Lower lobe of right lung (tissue), 2 donors: ENCODE measurements around the gene NUBPL. TPM values are rescaled to one million over a fixed set of nuclear protein-coding genes. Genes with fewer than 3 reads are reported as not detected.

ENCODE experiments used
- ATAC-seq, 2 donors: fragments of 200-7000 bp; cut with Tn5 transposase; one replicate each; pipeline ENCODE4 v1.9.1; 2020 to 2022; ENCODE audit warnings: mild to moderate bottlenecking in 2 of 2, moderate library complexity in 2 of 2
- DNase-seq: peaks from one replicate; pipeline ENCODE4 v3.0.0-alpha.2; 2020
- H3K27ac ChIP-seq: fragments of 200-600 bp; one replicate; pipeline ENCODE4 v1.8.0; 2022
- H3K27me3 ChIP-seq: fragments of 200-600 bp; one replicate; pipeline ENCODE4 v1.8.0; 2022; ENCODE audit warnings: low read depth
- H3K36me3 ChIP-seq: fragments of 200-600 bp; one replicate; pipeline ENCODE4 v1.8.0; 2022; ENCODE audit warnings: mild to moderate bottlenecking
- H3K4me1 ChIP-seq: fragments of 200-600 bp; one replicate; pipeline ENCODE4 v1.8.0; 2022
- H3K4me3 ChIP-seq: fragments of 200-600 bp; one replicate; pipeline ENCODE4 v1.8.0; 2022; ENCODE audit warnings: mild to moderate bottlenecking
- H3K9me3 ChIP-seq: fragments of 200-600 bp; one replicate; pipeline ENCODE4 v1.8.0; 2022
- CTCF ChIP-seq: fragments of 200-600 bp; IDR thresholded peaks from one replicate; pipeline ENCODE4 v1.8.0; 2022; ENCODE audit warnings: antibody characterized with exemption, mild to moderate bottlenecking
- intact Hi-C: fragments of 100-400 bp; cut with DNase I; formaldehyde crosslinking; loops from one replicate; pipeline ENCODE4 v1.11.0; 2022
- total RNA-seq: library from RNA; stranded (reverse); fragmentation: NEBNext Ultra II Directional; extraction: Animal tissue kit (Norgen Biotek cat#: 25700); gene quantifications from one replicate; pipeline ENCODE4 v1.2.1, GENCODE V29; 2021
- donor health status: DM: no; HTN: yes; CAD: no; lungs with severe emphysema.

Gene NUBPL
- total RNA-seq, 1 donor from 2014 or later: 8.6 TPM

GRCh38 chr14:31717294-31718085, 156.3 kb downstream of the NUBPL start:
- Histone ChIP-seq H3K36me3 (no peaks in the 10 kb centered on the region), H3K27me3 (no peaks in the 10 kb centered on the region), H3K27ac (no peak overlapping the region), H3K4me1 (no peaks in the 10 kb centered on the region), H3K4me3 (no peak overlapping the region), H3K9me3 (no peaks in the 10 kb centered on the region)
- no peak for TF ChIP-seq CTCF
- DNase-seq (no peak), ATAC-seq (no peak)
- intact Hi-C loops: no loop called here

GRCh38 chr14:31718585-31718984, 157.4 kb downstream of the NUBPL start:
- no peak for DNase-seq
- no peaks in the 10 kb centered on the region for H3K4me1 ChIP-seq
- no peak overlapping the region for H3K4me3 ChIP-seq
- ATAC-seq: no peak
- no peaks in the 10 kb centered on the region for H3K27me3 ChIP-seq
- no peak for TF ChIP-seq CTCF
- intact Hi-C loops: no loop called here
- no peaks in the 10 kb centered on the region for H3K36me3 ChIP-seq
- no peaks in the 10 kb centered on the region for H3K9me3 ChIP-seq
- H3K27ac ChIP-seq: no peak overlapping the region

GRCh38 chr14:31718985-31719384, 157.8 kb downstream of the NUBPL start:
- H3K27ac ChIP-seq: no peak overlapping the region

GRCh38 chr14:31726337-31726736, 165.1 kb downstream of the NUBPL start:
- no peak for ATAC-seq
- TF ChIP-seq CTCF: no peak
- DNase-seq: no peak
- intact Hi-C loops: no loop called here
- Histone ChIP-seq H3K9me3 (peaks cover 8% of the 10 kb centered on the region), H3K4me3 (no peak overlapping the region), H3K36me3 (no peaks in the 10 kb centered on the region), H3K27ac (no peak overlapping the region), H3K4me1 (no peaks in the 10 kb centered on the region), H3K27me3 (no peaks in the 10 kb centered on the region)

More at GRCh38 chr14:31718985-31719384, 157.8 kb downstream of the NUBPL start:
- DNase-seq (no peak), ATAC-seq (no peak)
- Histone ChIP-seq H3K4me1 (no peaks in the 10 kb centered on the region), H3K27me3 (no peaks in the 10 kb centered on the region), H3K36me3 (no peaks in the 10 kb centered on the region), H3K4me3 (no peak overlapping the region), H3K9me3 (no peaks in the 10 kb centered on the region)
- no peak for TF ChIP-seq CTCF
- intact Hi-C loops: no loop called here

GRCh38 chr14:31727797-31728196, 166.6 kb downstream of the NUBPL start:
- DNase-seq (no peak), ATAC-seq (no peak)
- no peaks in the 10 kb centered on the region for H3K27me3 ChIP-seq
- intact Hi-C loops: no loop called here
- TF ChIP-seq CTCF: no peak
- H3K36me3 ChIP-seq: no peaks in the 10 kb centered on the region
- no peak overlapping the region for H3K4me3 ChIP-seq
- no peak overlapping the region for H3K27ac ChIP-seq
- no peaks in the 10 kb centered on the region for H3K4me1 ChIP-seq
- H3K9me3 ChIP-seq: peaks cover 12% of the 10 kb centered on the region
